Astrocyte (in vitro differentiated cells and primary cell): ENCODE results near the gene SUPT3H. TPM values are rescaled to one million over a fixed set of nuclear protein-coding genes. Genes with fewer than 3 reads are reported as not detected.
"Not testable (repeated sequence)": the region's sequence is repeated elsewhere in the genome, so short reads cannot be mapped to it uniquely, and the experiment has no call there.

Source experiments
- DNase-seq: peaks from one replicate; pipeline ENCODE4 v3.0.0-alpha.2; 2010; ENCODE audit warnings: low read depth
- FAIRE-seq: peaks from 2 replicates; lab custom pipeline; 2011; peaks lifted over from hg19 to GRCh38; lab: Jason Lieb, UNC
- H2AFZ ChIP-seq: 2 replicates; pipeline ENCODE4 v1.6.0; 2012; ENCODE audit warnings: low read depth, low read length, inconsistent platforms
- H3K27ac ChIP-seq: 2 replicates; pipeline ENCODE4 v1.5.1; 2011; ENCODE audit warnings: low read depth, low read length, inconsistent platforms
- H3K27me3 ChIP-seq: 2 replicates; pipeline ENCODE4 v1.6.0; 2011; ENCODE audit warnings: low read length, inconsistent platforms; ENCODE audit not compliant: insufficient read depth
- H3K36me3 ChIP-seq: 2 replicates; pipeline ENCODE4 v1.5.1; 2011; ENCODE audit warnings: low read length, inconsistent platforms; ENCODE audit not compliant: insufficient read depth
- H3K4me1 ChIP-seq: 2 replicates; pipeline ENCODE4 v1.5.1; 2011; ENCODE audit warnings: low read length, inconsistent platforms; ENCODE audit not compliant: insufficient read depth
- H3K4me2 ChIP-seq: 2 replicates; pipeline ENCODE4 v1.6.0; 2012; ENCODE audit warnings: low read length, inconsistent platforms
- H3K4me3 ChIP-seq: 2 replicates; pipeline ENCODE4 v1.5.1; 2011; ENCODE audit warnings: low read depth, mild to moderate bottlenecking, low read length, inconsistent platforms; ENCODE audit not compliant: insufficient read depth
- H3K79me2 ChIP-seq: 2 replicates; pipeline ENCODE4 v1.6.0; 2012; ENCODE audit warnings: mild to moderate bottlenecking, low read length, inconsistent platforms; ENCODE audit not compliant: insufficient read depth
- H3K9ac ChIP-seq: 2 replicates; pipeline ENCODE4 v1.6.0; 2012; ENCODE audit warnings: mild to moderate bottlenecking, low read length, inconsistent platforms
- H3K9me3 ChIP-seq: 2 replicates; pipeline ENCODE4 v1.5.1; 2012; ENCODE audit warnings: low read depth, mild to moderate bottlenecking, low read length, inconsistent platforms; ENCODE audit not compliant: insufficient read depth
- H4K20me1 ChIP-seq: 2 replicates; pipeline ENCODE4 v1.6.0; 2012; ENCODE audit warnings: low read length, inconsistent platforms; ENCODE audit not compliant: insufficient read depth
- H3K27ac Mint-ChIP-seq: one replicate; pipeline ENCODE4 v1.8.0; 2021; ENCODE audit warnings: mild to moderate bottlenecking, mixed read lengths; ENCODE audit not compliant: unreplicated experiment
- H3K27me3 Mint-ChIP-seq: one replicate; pipeline ENCODE4 v1.8.0; 2021; ENCODE audit warnings: low read depth, mixed read lengths; ENCODE audit not compliant: unreplicated experiment
- H3K36me3 Mint-ChIP-seq: one replicate; pipeline ENCODE4 v1.8.0; 2021; ENCODE audit warnings: low read depth, mixed read lengths; ENCODE audit not compliant: unreplicated experiment
- H3K4me1 Mint-ChIP-seq: one replicate; pipeline ENCODE4 v1.8.0; 2021; ENCODE audit warnings: low read depth, mixed read lengths; ENCODE audit not compliant: unreplicated experiment
- H3K4me3 Mint-ChIP-seq: one replicate; pipeline ENCODE4 v1.8.0; 2021; ENCODE audit warnings: mild to moderate bottlenecking, moderate library complexity, mixed read lengths; ENCODE audit not compliant: unreplicated experiment
- H3K9me3 Mint-ChIP-seq: one replicate; pipeline ENCODE4 v1.8.0; 2021; ENCODE audit warnings: mild to moderate bottlenecking, mixed read lengths; ENCODE audit not compliant: unreplicated experiment
- EZH2 ChIP-seq: IDR thresholded peaks from 2 replicates; pipeline ENCODE4 v1.6.1; 2012; ENCODE audit warnings: mild to moderate bottlenecking, low read length, inconsistent platforms; ENCODE audit not compliant: insufficient read depth
- total RNA-seq: library from RNA; stranded (reverse); gene quantifications from 2 replicates; pipeline ENCODE4 v1.2.1, GENCODE V29; 2021
- TF ChIP-seq, protein P1 (sequence below): IDR thresholded peaks from 2 replicates; pipeline ENCODE4 v1.5.1; 2011; ENCODE audit warnings: low read depth, mild to moderate bottlenecking, inconsistent platforms, low read length, moderate library complexity; ENCODE audit not compliant: insufficient read depth

The SUPT3H gene
- total RNA-seq, 1 donor from 2014 or later = 12.4 TPM

DNA sequence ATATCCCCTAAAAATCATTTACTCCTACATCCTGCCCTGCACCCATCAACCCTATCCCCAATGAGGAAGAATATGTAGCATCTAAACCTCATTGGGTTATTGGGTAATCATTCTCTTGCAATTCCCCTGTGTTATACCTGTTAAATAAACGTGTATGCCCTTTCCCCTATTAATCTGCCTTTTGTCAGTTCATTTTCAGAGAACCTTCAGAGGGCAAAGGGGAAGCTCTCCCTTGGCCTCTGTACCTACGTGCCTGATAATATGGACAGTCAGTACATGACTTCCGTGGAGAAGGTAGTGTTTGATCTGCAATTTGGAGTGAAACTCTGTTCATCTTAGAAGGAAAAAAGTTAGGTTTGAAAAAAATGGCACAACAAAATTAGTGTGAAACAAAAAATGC, 223.1 kb downstream of the SUPT3H start:
- H3K36me3 ChIP-seq = no peaks in the 10 kb centered on the region
- no peaks in the 10 kb centered on the region for H3K9me3 ChIP-seq
- H3K4me3 Mint-ChIP-seq = no peak overlapping the region
- no peaks in the 10 kb centered on the region for H3K4me1 ChIP-seq
- H3K9ac ChIP-seq = no peak overlapping the region
- TF ChIP-seq, protein P1, sequence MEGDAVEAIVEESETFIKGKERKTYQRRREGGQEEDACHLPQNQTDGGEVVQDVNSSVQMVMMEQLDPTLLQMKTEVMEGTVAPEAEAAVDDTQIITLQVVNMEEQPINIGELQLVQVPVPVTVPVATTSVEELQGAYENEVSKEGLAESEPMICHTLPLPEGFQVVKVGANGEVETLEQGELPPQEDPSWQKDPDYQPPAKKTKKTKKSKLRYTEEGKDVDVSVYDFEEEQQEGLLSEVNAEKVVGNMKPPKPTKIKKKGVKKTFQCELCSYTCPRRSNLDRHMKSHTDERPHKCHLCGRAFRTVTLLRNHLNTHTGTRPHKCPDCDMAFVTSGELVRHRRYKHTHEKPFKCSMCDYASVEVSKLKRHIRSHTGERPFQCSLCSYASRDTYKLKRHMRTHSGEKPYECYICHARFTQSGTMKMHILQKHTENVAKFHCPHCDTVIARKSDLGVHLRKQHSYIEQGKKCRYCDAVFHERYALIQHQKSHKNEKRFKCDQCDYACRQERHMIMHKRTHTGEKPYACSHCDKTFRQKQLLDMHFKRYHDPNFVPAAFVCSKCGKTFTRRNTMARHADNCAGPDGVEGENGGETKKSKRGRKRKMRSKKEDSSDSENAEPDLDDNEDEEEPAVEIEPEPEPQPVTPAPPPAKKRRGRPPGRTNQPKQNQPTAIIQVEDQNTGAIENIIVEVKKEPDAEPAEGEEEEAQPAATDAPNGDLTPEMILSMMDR = no peak
- TF ChIP-seq EZH2 = no peak
- H3K4me1 Mint-ChIP-seq = no peaks in the 10 kb centered on the region
- no peaks in the 10 kb centered on the region for H3K27me3 Mint-ChIP-seq
- FAIRE-seq (no peak), DNase-seq (no peak)
- H2AFZ ChIP-seq = no peak overlapping the region
- no peaks in the 10 kb centered on the region for H3K27me3 ChIP-seq
- no peak overlapping the region for H3K4me2 ChIP-seq
- no peak overlapping the region for H3K27ac Mint-ChIP-seq
- no peak overlapping the region for H3K27ac ChIP-seq
- H3K79me2 ChIP-seq = no peaks in the 10 kb centered on the region
- no peaks in the 10 kb centered on the region for H4K20me1 ChIP-seq
- H3K4me3 ChIP-seq = no peak overlapping the region
- H3K36me3 Mint-ChIP-seq = no peaks in the 10 kb centered on the region
- H3K9me3 Mint-ChIP-seq = no peaks in the 10 kb centered on the region

DNA sequence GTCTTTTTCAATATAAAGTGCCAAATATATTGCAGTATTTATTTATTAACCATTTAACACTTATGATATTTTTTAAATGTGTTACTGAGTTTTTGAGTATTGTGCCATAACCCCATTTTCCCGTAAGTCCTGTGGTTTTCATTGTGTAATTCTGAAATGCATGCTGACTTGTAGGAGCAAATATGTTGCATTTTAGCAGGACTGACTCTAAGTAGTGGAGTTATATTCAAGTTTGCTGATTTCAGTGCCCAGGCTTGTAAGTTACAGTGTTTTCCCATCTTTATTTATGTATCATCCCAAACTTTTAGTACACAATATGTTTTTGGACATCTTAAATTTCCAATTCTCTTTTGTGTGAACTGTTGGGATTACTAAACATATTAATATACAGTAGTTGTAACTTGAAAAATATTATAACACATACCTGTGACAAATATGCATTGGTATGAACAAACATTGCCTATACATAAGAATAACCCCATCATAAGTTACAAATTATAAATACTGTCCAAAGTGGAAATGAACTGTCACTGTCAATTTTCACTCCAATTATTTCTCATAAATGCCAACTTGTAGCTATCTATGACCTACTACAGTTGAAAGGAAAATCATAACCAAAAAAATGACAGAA, 228.9 kb downstream of the SUPT3H start:
- DNase-seq (peak; percentile 63), FAIRE-seq (peak; percentile 37)
- no peaks in the 10 kb centered on the region for H4K20me1 ChIP-seq
- no peak overlapping the region for H2AFZ ChIP-seq
- Mint-ChIP-seq H3K36me3 (no peaks in the 10 kb centered on the region), H3K27ac (no peak overlapping the region), H3K9me3 (peaks cover 4% of the 10 kb centered on the region), H3K27me3 (no peaks in the 10 kb centered on the region), H3K4me1 (peaks cover 4% of the 10 kb centered on the region), H3K4me3 (no peak overlapping the region)
- H3K4me3 ChIP-seq = no peak overlapping the region
- H3K9me3 ChIP-seq = no peaks in the 10 kb centered on the region
- H3K79me2 ChIP-seq = no peaks in the 10 kb centered on the region
- no peak overlapping the region for H3K27ac ChIP-seq
- no peaks in the 10 kb centered on the region for H3K36me3 ChIP-seq
- no peak for TF ChIP-seq EZH2
- TF ChIP-seq, protein P1 = no peak
- H3K9ac ChIP-seq = no peak overlapping the region
- H3K4me2 ChIP-seq = no peak overlapping the region
- H3K4me1 ChIP-seq = no peaks in the 10 kb centered on the region
- no peaks in the 10 kb centered on the region for H3K27me3 ChIP-seq

DNA sequence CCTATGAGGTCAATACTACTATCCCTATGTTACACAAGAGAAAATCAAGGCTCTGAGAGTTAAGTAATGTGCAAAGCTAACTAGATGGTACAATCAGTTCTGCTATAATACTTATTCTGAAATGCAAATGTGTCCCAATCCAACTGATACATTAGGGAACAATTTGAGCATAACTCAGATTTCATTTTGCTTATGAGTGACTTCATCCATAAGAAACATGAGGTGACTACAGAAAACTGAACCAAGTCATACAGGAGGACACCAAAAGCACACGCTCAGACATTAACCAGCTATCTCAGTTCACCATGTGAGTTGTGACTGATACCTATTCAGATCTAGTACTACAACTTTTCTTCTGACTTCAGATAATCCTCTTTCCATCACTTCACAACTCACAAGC, 229.5 kb downstream of the SUPT3H start:
- no peaks in the 10 kb centered on the region for H3K27me3 Mint-ChIP-seq
- H3K4me1 ChIP-seq = no peaks in the 10 kb centered on the region
- H2AFZ ChIP-seq = no peak overlapping the region
- DNase-seq = peak; percentile 12
- H3K4me3 Mint-ChIP-seq = no peak overlapping the region
- H3K9ac ChIP-seq = no peak overlapping the region
- H3K9me3 ChIP-seq = no peaks in the 10 kb centered on the region
- TF ChIP-seq EZH2 = no peak
- TF ChIP-seq, protein P1 = no peak
- no peak for FAIRE-seq
- H3K36me3 ChIP-seq = no peaks in the 10 kb centered on the region
- H3K79me2 ChIP-seq = no peaks in the 10 kb centered on the region
- no peak overlapping the region for H3K4me2 ChIP-seq
- H3K9me3 Mint-ChIP-seq = peaks cover 4% of the 10 kb centered on the region
- H3K27me3 ChIP-seq = no peaks in the 10 kb centered on the region
- no peak overlapping the region for H3K27ac Mint-ChIP-seq
- no peaks in the 10 kb centered on the region for H4K20me1 ChIP-seq
- H3K27ac ChIP-seq = no peak overlapping the region
- H3K36me3 Mint-ChIP-seq = no peaks in the 10 kb centered on the region
- H3K4me3 ChIP-seq = no peak overlapping the region
- H3K4me1 Mint-ChIP-seq = peaks cover 4% of the 10 kb centered on the region

DNA sequence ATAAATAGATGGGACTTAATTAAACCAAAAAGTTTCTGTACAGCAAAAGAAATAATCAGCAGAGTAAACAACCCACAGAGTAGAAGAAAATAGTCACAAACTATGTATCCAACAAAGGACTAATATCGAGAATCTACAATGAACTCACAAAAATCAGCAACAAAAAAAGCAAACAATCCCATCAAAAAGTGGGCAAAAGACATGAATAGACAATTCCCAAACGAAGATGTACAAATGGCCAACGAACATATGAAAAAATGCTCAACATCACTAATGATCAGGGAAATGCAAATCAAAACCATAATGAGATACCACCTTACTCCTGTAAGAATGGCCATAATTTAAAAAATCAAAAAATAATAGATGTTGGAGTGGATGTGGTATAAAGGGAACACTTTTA, 232.1 kb downstream of the SUPT3H start:
- not testable (repeated sequence) for H3K9me3 ChIP-seq, H3K9me3 Mint-ChIP-seq, DNase-seq, H2AFZ ChIP-seq, H3K27ac ChIP-seq, H3K79me2 ChIP-seq, H3K36me3 Mint-ChIP-seq, H4K20me1 ChIP-seq, H3K4me1 ChIP-seq, H3K4me3 Mint-ChIP-seq, H3K9ac ChIP-seq, FAIRE-seq, H3K27ac Mint-ChIP-seq, H3K27me3 Mint-ChIP-seq, H3K4me1 Mint-ChIP-seq, H3K36me3 ChIP-seq, H3K27me3 ChIP-seq, H3K4me3 ChIP-seq, H3K4me2 ChIP-seq
